ENCODE results near the gene TRAM2. TPM values are rescaled to one million over a fixed set of nuclear protein-coding genes. Genes with fewer than 3 reads are reported as not detected.
A peak's percentile ranks its signal among the peaks of the same experiment; 100 is the strongest.

Gene TRAM2
- total and polyA plus RNA-seq, 9 of the 15 experiments (the other 6 are each of a cell fraction or from before 2014, with no cell fraction given), result 2.6 to 13.3 (median 8.9) TPM

DNA sequence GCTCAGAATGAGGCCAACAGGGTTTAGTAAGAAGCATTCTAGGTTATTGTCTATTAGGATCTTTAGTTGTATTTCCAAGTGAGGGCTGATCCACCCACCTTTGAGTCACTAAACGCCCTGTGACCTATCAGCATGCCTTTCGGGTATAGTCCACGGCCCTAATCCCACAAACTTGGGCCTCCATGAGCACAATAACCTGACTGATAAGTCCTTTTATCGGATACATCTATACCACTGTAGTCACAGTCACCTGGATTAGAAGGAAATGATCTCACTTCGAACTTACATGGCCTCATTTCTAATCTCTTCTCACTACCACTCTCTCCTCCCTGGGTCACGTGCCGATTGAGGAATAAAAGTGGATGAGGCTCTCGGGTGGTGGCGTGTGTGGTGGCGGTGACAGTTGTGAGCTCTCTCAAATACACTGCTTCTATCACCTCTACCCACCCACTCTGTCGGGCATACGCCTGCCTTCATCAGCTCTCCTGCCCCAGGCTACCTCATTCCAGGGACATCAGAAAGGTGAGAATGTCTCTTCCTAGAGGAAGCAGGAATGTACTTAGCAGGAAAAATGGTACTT lies 65.2 kb downstream of the TRAM2 start (continued):
- TF ChIP-seq, protein P1, sequence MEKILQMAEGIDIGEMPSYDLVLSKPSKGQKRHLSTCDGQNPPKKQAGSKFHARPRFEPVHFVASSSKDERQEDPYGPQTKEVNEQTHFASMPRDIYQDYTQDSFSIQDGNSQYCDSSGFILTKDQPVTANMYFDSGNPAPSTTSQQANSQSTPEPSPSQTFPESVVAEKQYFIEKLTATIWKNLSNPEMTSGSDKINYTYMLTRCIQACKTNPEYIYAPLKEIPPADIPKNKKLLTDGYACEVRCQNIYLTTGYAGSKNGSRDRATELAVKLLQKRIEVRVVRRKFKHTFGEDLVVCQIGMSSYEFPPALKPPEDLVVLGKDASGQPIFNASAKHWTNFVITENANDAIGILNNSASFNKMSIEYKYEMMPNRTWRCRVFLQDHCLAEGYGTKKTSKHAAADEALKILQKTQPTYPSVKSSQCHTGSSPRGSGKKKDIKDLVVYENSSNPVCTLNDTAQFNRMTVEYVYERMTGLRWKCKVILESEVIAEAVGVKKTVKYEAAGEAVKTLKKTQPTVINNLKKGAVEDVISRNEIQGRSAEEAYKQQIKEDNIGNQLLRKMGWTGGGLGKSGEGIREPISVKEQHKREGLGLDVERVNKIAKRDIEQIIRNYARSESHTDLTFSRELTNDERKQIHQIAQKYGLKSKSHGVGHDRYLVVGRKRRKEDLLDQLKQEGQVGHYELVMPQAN (IDR thresholded peaks at IDR 0.05; ENCODE audit: borderline replicate concordance), result no peak
- no peak for TF ChIP-seq IFI16 (CRISPR knock-in tag; IDR thresholded peaks at IDR 0.05)
- TF ChIP-seq, protein P2, sequence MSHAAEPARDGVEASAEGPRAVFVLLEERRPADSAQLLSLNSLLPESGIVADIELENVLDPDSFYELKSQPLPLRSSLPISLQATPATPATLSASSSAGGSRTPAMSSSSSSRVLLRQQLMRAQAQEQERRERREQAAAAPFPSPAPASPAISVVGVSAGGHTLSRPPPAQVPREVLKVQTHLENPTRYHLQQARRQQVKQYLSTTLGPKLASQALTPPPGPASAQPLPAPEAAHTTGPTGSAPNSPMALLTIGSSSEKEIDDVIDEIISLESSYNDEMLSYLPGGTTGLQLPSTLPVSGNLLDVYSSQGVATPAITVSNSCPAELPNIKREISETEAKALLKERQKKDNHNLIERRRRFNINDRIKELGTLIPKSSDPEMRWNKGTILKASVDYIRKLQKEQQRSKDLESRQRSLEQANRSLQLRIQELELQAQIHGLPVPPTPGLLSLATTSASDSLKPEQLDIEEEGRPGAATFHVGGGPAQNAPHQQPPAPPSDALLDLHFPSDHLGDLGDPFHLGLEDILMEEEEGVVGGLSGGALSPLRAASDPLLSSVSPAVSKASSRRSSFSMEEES (CRISPR knock-in tag; IDR thresholded peaks at IDR 0.05), result peak; percentile 87
- no peak for TF ChIP-seq ZNF133 (CRISPR knock-in tag; IDR thresholded peaks at IDR 0.05)
- no peak for TF ChIP-seq NFE2L1 (tag; IDR thresholded peaks at IDR 0.05; ENCODE audit: borderline replicate concordance, low read depth)
- TF ChIP-seq ZNF445 (CRISPR knock-in tag; IDR thresholded peaks at IDR 0.05; ENCODE audit: low read depth), result no peak
- no peak for TF ChIP-seq NCOR1 (IDR thresholded peaks at IDR 0.05)
- TF ChIP-seq ZNF431 (CRISPR knock-in tag; IDR thresholded peaks at IDR 0.05), result no peak
- no peak for TF ChIP-seq ZNF699 (CRISPR knock-in tag; IDR thresholded peaks at IDR 0.05; ENCODE audit: insufficient replicate concordance)
- no peak for TF ChIP-seq ARNT (IDR thresholded peaks at IDR 0.05)
- TF ChIP-seq MBD2 (IDR thresholded peaks at IDR 0.05; ENCODE audit: borderline replicate concordance, low read depth), result 0 out of 2 replicates have a peak, but pooled peaks have one; percentile 15
- no peak for TF ChIP-seq CBX8 (IDR thresholded peaks at IDR 0.05; ENCODE audit: borderline replicate concordance, extremely low read depth, low read depth, low read length, poor library complexity, severe bottlenecking)
- TF ChIP-seq ZNF589 (CRISPR knock-in tag; IDR thresholded peaks at IDR 0.05; ENCODE audit: low read depth), result peak; percentile 43; the same call in 1 of the 2 replicates
- no peak for TF ChIP-seq SP2 (IDR thresholded peaks at IDR 0.05; ENCODE audit: extremely low read depth, low read depth, low read length, poor library complexity, severe bottlenecking)
- TF ChIP-seq BHLHE40 (IDR thresholded peaks at IDR 0.05; ENCODE audit: low read length), result peak; percentile 91
- no peak for TF ChIP-seq PHF8 (IDR thresholded peaks at IDR 0.05; ENCODE audit: borderline replicate concordance, low read length)
- TF ChIP-seq, protein P3, sequence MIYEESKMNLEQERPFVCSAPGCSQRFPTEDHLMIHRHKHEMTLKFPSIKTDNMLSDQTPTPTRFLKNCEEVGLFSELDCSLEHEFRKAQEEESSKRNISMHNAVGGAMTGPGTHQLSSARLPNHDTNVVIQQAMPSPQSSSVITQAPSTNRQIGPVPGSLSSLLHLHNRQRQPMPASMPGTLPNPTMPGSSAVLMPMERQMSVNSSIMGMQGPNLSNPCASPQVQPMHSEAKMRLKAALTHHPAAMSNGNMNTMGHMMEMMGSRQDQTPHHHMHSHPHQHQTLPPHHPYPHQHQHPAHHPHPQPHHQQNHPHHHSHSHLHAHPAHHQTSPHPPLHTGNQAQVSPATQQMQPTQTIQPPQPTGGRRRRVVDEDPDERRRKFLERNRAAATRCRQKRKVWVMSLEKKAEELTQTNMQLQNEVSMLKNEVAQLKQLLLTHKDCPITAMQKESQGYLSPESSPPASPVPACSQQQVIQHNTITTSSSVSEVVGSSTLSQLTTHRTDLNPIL (CRISPR knock-in tag; IDR thresholded peaks at IDR 0.05), result no peak
- no peak for TF ChIP-seq ZNF561 (CRISPR knock-in tag; conservative IDR thresholded peaks at IDR 0.05)
- TF ChIP-seq, protein P4, sequence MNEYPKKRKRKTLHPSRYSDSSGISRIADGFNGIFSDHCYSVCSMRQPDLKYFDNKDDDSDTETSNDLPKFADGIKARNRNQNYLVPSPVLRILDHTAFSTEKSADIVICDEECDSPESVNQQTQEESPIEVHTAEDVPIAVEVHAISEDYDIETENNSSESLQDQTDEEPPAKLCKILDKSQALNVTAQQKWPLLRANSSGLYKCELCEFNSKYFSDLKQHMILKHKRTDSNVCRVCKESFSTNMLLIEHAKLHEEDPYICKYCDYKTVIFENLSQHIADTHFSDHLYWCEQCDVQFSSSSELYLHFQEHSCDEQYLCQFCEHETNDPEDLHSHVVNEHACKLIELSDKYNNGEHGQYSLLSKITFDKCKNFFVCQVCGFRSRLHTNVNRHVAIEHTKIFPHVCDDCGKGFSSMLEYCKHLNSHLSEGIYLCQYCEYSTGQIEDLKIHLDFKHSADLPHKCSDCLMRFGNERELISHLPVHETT (CRISPR knock-in tag; conservative IDR thresholded peaks at IDR 0.05 in 1 of 2, IDR thresholded peaks at IDR 0.05 in 1 of 2), result peak in 1 of 2 experiments; percentile 52; a peak in 1 of 4 replicates
- TF ChIP-seq RFX7 (CRISPR knock-in tag; IDR thresholded peaks at IDR 0.05), result no peak
